Endothelial cell of umbilical vein (primary cell): Measurements from ENCODE around the gene OCA2. TPM values are rescaled to one million over a fixed set of nuclear protein-coding genes. Genes with fewer than 3 reads are reported as not detected.

Experiments used
- BruUV-seq: library from RNA; stranded (reverse); fragments of 400-500 nt; replicated peaks from 2 replicates; lab custom pipeline; 2021; lab: Mats Ljungman, UMichigan
- CTCF ChIA-PET: fragments of 300-600, 350-600 bp; sonication (Branson Sonifier 250); formaldehyde crosslinking; loops from one replicate; lab custom pipeline; 2021; ENCODE audit warnings: antibody characterized with exemption, inconsistent platforms; lab: Charles Lee
- POLR2A ChIA-PET: fragments of 300-600, 350-600 bp; sonication (Branson Sonifier 250); formaldehyde crosslinking; loops from one replicate; lab custom pipeline; 2021; ENCODE audit warnings: antibody characterized with exemption, inconsistent platforms; lab: Charles Lee
- DNase-seq: peaks from one replicate; pipeline ENCODE4 v3.0.0-alpha.2; 2011; ENCODE audit warnings: low read depth, low spot score
- FAIRE-seq: peaks from 2 replicates; lab custom pipeline; 2011; peaks lifted over from hg19 to GRCh38; lab: Jason Lieb, UNC
- H2AFZ ChIP-seq: 2 replicates; pipeline ENCODE4 v1.6.0; 2012; ENCODE audit warnings: low read depth, low read length, control low read depth, inconsistent platforms
- H3K27ac ChIP-seq: 2 replicates; pipeline ENCODE4 v1.5.1; 2011; ENCODE audit warnings: low read depth, mild to moderate bottlenecking, control low read depth, low read length, moderate library complexity; ENCODE audit not compliant: insufficient read depth
- H3K27me3 ChIP-seq, 2 experiments: 2 replicates each; pipeline versions ENCODE4 v1.6.0 to v1.6.1; 2011; ENCODE audit warnings: low read length in 2 of 2, mixed read lengths in 1 of 2; ENCODE audit not compliant: control insufficient read depth in 2 of 2, insufficient read depth in 2 of 2
- H3K36me3 ChIP-seq, 2 experiments: 2 replicates in 1 of 2; 3 replicates in 1 of 2; pipeline ENCODE4 v1.5.1; 2011; ENCODE audit warnings: low read length in 2 of 2, mild to moderate bottlenecking in 1 of 2, moderate library complexity in 1 of 2; ENCODE audit not compliant: control insufficient read depth in 2 of 2, insufficient read depth in 2 of 2; ENCODE audit errors: extremely low read depth in 1 of 2
- H3K4me1 ChIP-seq: 3 replicates; pipeline ENCODE4 v1.5.1; 2011; ENCODE audit warnings: mild to moderate bottlenecking, low read length; ENCODE audit not compliant: control insufficient read depth, insufficient read depth; ENCODE audit errors: extremely low read depth
- H3K4me2 ChIP-seq: 2 replicates; pipeline ENCODE4 v1.6.1; 2011; ENCODE audit warnings: low read length, control low read depth, mixed read lengths; ENCODE audit not compliant: insufficient read depth
- H3K4me3 ChIP-seq, 3 experiments: fragments of 200-600 bp in 1 of 3; sonication (generic), shearing (Covaris generic) in 1 of 3; replicated peaks in 1 of 3; 2 replicates each; pipeline ENCODE4 v1.5.1; 2011 to 2016; ENCODE audit warnings: control low read depth in 3 of 3, low read length in 3 of 3, mild to moderate bottlenecking in 2 of 3, inconsistent platforms in 1 of 3, low read depth in 1 of 3, moderate library complexity in 1 of 3; ENCODE audit not compliant: insufficient read depth in 1 of 3
- H3K79me2 ChIP-seq: 2 replicates; pipeline ENCODE4 v1.6.0; 2012; ENCODE audit warnings: low read length, inconsistent platforms; ENCODE audit not compliant: control insufficient read depth, insufficient read depth
- H3K9ac ChIP-seq: replicated peaks from 2 replicates; pipeline ENCODE3; 2011; ENCODE audit warnings: low read length, control low read depth; ENCODE audit not compliant: insufficient read depth; ENCODE audit errors: extremely low read depth
- H3K9me1 ChIP-seq: replicated peaks from 3 replicates; pipeline ENCODE4 v1.6.0; 2011; ENCODE audit warnings: mild to moderate bottlenecking, low read length; ENCODE audit not compliant: control insufficient read depth, insufficient read depth; ENCODE audit errors: extremely low read depth
- H3K9me3 ChIP-seq: replicated peaks from 2 replicates; pipeline ENCODE4 v1.5.1; 2012; ENCODE audit warnings: low read length, inconsistent platforms; ENCODE audit not compliant: control insufficient read depth, insufficient read depth
- H4K20me1 ChIP-seq: replicated peaks from 2 replicates; pipeline ENCODE3; 2011; ENCODE audit warnings: mild to moderate bottlenecking, low read length; ENCODE audit not compliant: control insufficient read depth, insufficient read depth; ENCODE audit errors: extremely low read depth
- CTCF ChIP-seq, 2 donors: IDR thresholded peaks; 1 replicate in 1 of 2; 2 replicates in 1 of 2; pipeline ENCODE4 v1.5.1; 2011; ENCODE audit warnings: low read length in 2 of 2, mild to moderate bottlenecking in 2 of 2, moderate library complexity in 2 of 2, control low read depth in 1 of 2, inconsistent platforms in 1 of 2, low read depth in 1 of 2; ENCODE audit not compliant: insufficient read depth in 1 of 2; ENCODE audit errors: extremely low read depth in 1 of 2
- EZH2 ChIP-seq: IDR thresholded peaks from 2 replicates; pipeline ENCODE4 v1.6.1; 2012; ENCODE audit warnings: borderline replicate concordance, low read depth, mild to moderate bottlenecking, moderate library complexity, low read length, inconsistent platforms; ENCODE audit not compliant: severe bottlenecking
- FOS ChIP-seq: IDR thresholded peaks from 2 replicates; pipeline ENCODE4 v1.6.1; 2011; ENCODE audit warnings: mild to moderate bottlenecking, low read length, moderate library complexity, borderline replicate concordance; ENCODE audit not compliant: insufficient read depth
- GATA2 ChIP-seq: IDR thresholded peaks from 2 replicates; pipeline ENCODE4 v1.7.0; 2011; ENCODE audit warnings: low read depth, mild to moderate bottlenecking, moderate library complexity, mixed read lengths, low read length; ENCODE audit not compliant: insufficient read length, insufficient read depth
- JUN ChIP-seq: IDR thresholded peaks from 2 replicates; pipeline ENCODE4 v1.6.1; 2011; ENCODE audit warnings: borderline replicate concordance, low read depth; ENCODE audit not compliant: insufficient read length, insufficient read depth
- MAX ChIP-seq: IDR thresholded peaks from 2 replicates; pipeline ENCODE4 v1.6.1; 2011; ENCODE audit not compliant: insufficient read depth, insufficient read length
- MYC ChIP-seq: IDR thresholded peaks from one replicate; pipeline ENCODE4 v1.6.1; 2011; ENCODE audit warnings: mild to moderate bottlenecking, low read depth, low read length
- POLR2A ChIP-seq: IDR thresholded peaks from 2 replicates; pipeline ENCODE4 v1.6.1; 2012; ENCODE audit warnings: low read depth, mild to moderate bottlenecking, control low read depth, low read length
- POLR2AphosphoS5 ChIP-seq: IDR thresholded peaks from 2 replicates; pipeline ENCODE4 v1.6.1; 2012; ENCODE audit warnings: low read depth, mild to moderate bottlenecking, control low read depth, low read length, moderate library complexity; ENCODE audit not compliant: insufficient read depth
- dilution Hi-C: fragments of 300-500 bp; cut with MboI; formaldehyde crosslinking; loops from one replicate; pipeline ENCODE4 v1.15.0; 2019; ENCODE audit warnings: low sequenced_read_pairs; ENCODE audit not compliant: extremely low pct_ligation_motif_present
- intact Hi-C: fragments of 100-400 bp; cut with micrococcal nuclease; formaldehyde crosslinking; loops from one replicate; pipeline ENCODE4 v1.10.0; 2022
- polyA plus RNA-seq, 4 experiments: library from polyadenylated mRNA; depleted of rRNA in 3 of 4; stranded (reverse) in 3 of 4; unstranded in 1 of 4; fragments of >200 nt; gene quantifications; 2 replicates each; pipeline versions ENCODE4 v1.2.1 to v1.2.3, GENCODE V29; 2011 to 2012; ENCODE audit warnings: missing spikeins in 1 of 4
- total RNA-seq: library from RNA; stranded (reverse); gene quantifications from 2 replicates; pipeline ENCODE4 v1.2.3, GENCODE V29; 2021

OCA2 gene
- total and polyA plus RNA-seq, 2 donors (not counting 3 experiments of a cell fraction or from before 2014, with no cell fraction given) = not detected

- no peak for TF ChIP-seq JUN
- no peak for TF ChIP-seq POLR2A
- TF ChIP-seq EZH2 = no peak
- no peak for TF ChIP-seq MYC
- TF ChIP-seq CTCF (IDR thresholded peaks at IDR 0.05; ENCODE audit: extremely low read depth in 1 of 2, insufficient read depth in 1 of 2, low read depth in 1 of 2, low read length in 2 of 2) = no peak
- TF ChIP-seq MAX = no peak
- TF ChIP-seq GATA2 = no peak
- no peak for TF ChIP-seq FOS
- TF ChIP-seq POLR2AphosphoS5 = no peak
- Histone ChIP-seq H3K27me3 (no peaks in the 10 kb centered on the region), H3K9ac (no peak overlapping the region), H3K4me2 (no peak overlapping the region), H3K9me3 (peaks cover 10% of the 10 kb centered on the region), H4K20me1 (no peaks in the 10 kb centered on the region), H3K27ac (no peak overlapping the region), H3K9me1 (no peaks in the 10 kb centered on the region), H3K36me3 (no peaks in the 10 kb centered on the region), H3K4me3 (no peak overlapping the region), H3K79me2 (no peaks in the 10 kb centered on the region), H3K4me1 (no peaks in the 10 kb centered on the region), H2AFZ (no peak overlapping the region)
- no TSS peak for BruUV-seq
- CTCF ChIA-PET = no interaction called here
- dilution Hi-C loops (no loop called here), intact Hi-C loops (no loop called here)
- FAIRE-seq = no peak
- POLR2A ChIA-PET = no interaction called here
- DNase-seq = no peak
Observed at GRCh38 chr15:27725731-27726130, 373.4 kb downstream of the OCA2 start.
